Astrocyte of the spinal cord (primary cell): ENCODE results near the gene MRPL38.

Experiments
- DNase-seq: peaks from one replicate; pipeline ENCODE4 v3.0.0; 2011; ENCODE audit warnings: low read depth, low spot score
- H3K4me3 ChIP-seq: 2 replicates; pipeline ENCODE4 v1.5.1; 2011; ENCODE audit warnings: low read depth, mild to moderate bottlenecking, low read length, moderate library complexity
- CTCF ChIP-seq: IDR thresholded peaks from 2 replicates; pipeline ENCODE4 v1.5.1; 2012; ENCODE audit warnings: low read depth, mild to moderate bottlenecking, low read length, inconsistent platforms
- in situ Hi-C: cut with HindIII; loops from 2 replicates; pipeline ENCODE4 v1.10.0; 2017; ENCODE audit warnings: low sequenced_read_pairs

MRPL38 gene

GRCh38 chr17:75898791-75899190 is 5.9 kb downstream of the MRPL38 start:
- in situ Hi-C loops = no loop called here
- TF ChIP-seq CTCF = no peak
- no peak overlapping the region for H3K4me3 ChIP-seq
- no peak for DNase-seq

- H3K4me3 ChIP-seq = no peak overlapping the region
- in situ Hi-C loops = no loop called here
- DNase-seq = no peak
- TF ChIP-seq CTCF = no peak
These were observed 6.6 kb downstream of the MRPL38 start for GRCh38 chr17:75898065-75898464.

GRCh38 chr17:75897160-75898019 is 7.3 kb downstream of the MRPL38 start:
- in situ Hi-C loops = no loop called here
- DNase-seq = no peak
- peak overlapping the region; percentile 62 for H3K4me3 ChIP-seq
- no peak for TF ChIP-seq CTCF

GRCh38 chr17:75896415-75897159 is 8.1 kb downstream of the MRPL38 start, which contains the start of gene TRIM65:
TRIM65 (minus strand) TSS chr17:75896951; CDS start chr17:75896937, 14 bp downstream.
- H3K4me3 ChIP-seq = peak within 1 kb of the TSS; percentile 62
- peak; percentile 75 for DNase-seq
- in situ Hi-C loops = no loop called here
- peak; percentile 31 for TF ChIP-seq CTCF

- in situ Hi-C loops = no loop called here
- peak overlapping the region; percentile 62 for H3K4me3 ChIP-seq
- peak; percentile 12 for DNase-seq
- peak; percentile 42 for TF ChIP-seq CTCF
These were observed 9.1 kb downstream of the MRPL38 start for GRCh38 chr17:75895370-75896155.
